PC-3 (cell line): Measurements from ENCODE around the gene URB2. TPM values are rescaled to one million over a fixed set of nuclear protein-coding genes. Genes with fewer than 3 reads are reported as not detected.
"Not testable (repeated sequence)": the region's sequence is repeated elsewhere in the genome, so short reads cannot be mapped to it uniquely, and the experiment has no call there.

Experiments
- ATAC-seq: fragments of 200-7000 bp; cut with Tn5 transposase; 2 replicates; pipeline ENCODE4 v1.9.1; 2020; ENCODE audit warnings: mild to moderate bottlenecking, moderate library complexity
- BruUV-seq: library from RNA; stranded (reverse); fragments of 400-500 nt; replicated peaks from 2 replicates; lab custom pipeline; 2021; lab: Mats Ljungman, UMichigan
- CTCF ChIA-PET: fragments of 300-600 bp; sonication (Branson Sonifier 250); formaldehyde crosslinking; loops from one replicate; lab custom pipeline; 2022; ENCODE audit warnings: antibody characterized with exemption; lab: Charles Lee
- POLR2A ChIA-PET: fragments of 300-600 bp; sonication (Branson Sonifier 250); formaldehyde crosslinking; loops from one replicate; lab custom pipeline; 2022; ENCODE audit warnings: antibody characterized with exemption; ENCODE audit not compliant: unreplicated experiment; lab: Charles Lee
- DNase-seq: peaks from one replicate; pipeline ENCODE4 v3.0.0-alpha.2; 2015
- H2AFZ ChIP-seq: fragments of 300-600 bp; sonication (generic); 2 replicates; pipeline ENCODE4 v1.6.0; 2016; ENCODE audit warnings: antibody characterized with exemption, low read length
- H3F3A ChIP-seq: fragments of 300-600 bp; sonication (generic); one replicate; pipeline ENCODE4 v1.6.0; 2017; ENCODE audit warnings: antibody characterized with exemption, low read length, control low read depth, mild to moderate bottlenecking; ENCODE audit not compliant: unreplicated experiment
- H3K27ac ChIP-seq: fragments of 300-600 bp; sonication (generic); 2 replicates; pipeline ENCODE4 v1.5.1; 2016; ENCODE audit warnings: mild to moderate bottlenecking, low read length
- H3K27me3 ChIP-seq: fragments of 300-600 bp; sonication (generic); 2 replicates; pipeline ENCODE4 v1.6.1; 2016; ENCODE audit warnings: low read length, mixed read lengths
- H3K36me3 ChIP-seq: fragments of 300-600 bp; sonication (generic); 2 replicates; pipeline ENCODE4 v1.6.1; 2016; ENCODE audit warnings: low read depth, mixed run types, low read length, mixed read lengths
- H3K4me1 ChIP-seq: fragments of 300-600 bp; sonication (generic); 2 replicates; pipeline ENCODE4 v1.5.1; 2016; ENCODE audit warnings: low read length; ENCODE audit not compliant: insufficient read depth
- H3K4me2 ChIP-seq: fragments of 300-600 bp; sonication (generic); 2 replicates; pipeline ENCODE4 v1.6.0; 2016; ENCODE audit warnings: low read length
- H3K4me3 ChIP-seq: fragments of 300-600 bp; sonication (generic); 2 replicates; pipeline ENCODE4 v1.5.1; 2016; ENCODE audit warnings: mild to moderate bottlenecking, low read length, mixed read lengths
- H3K79me2 ChIP-seq: fragments of 300-600 bp; sonication (generic); 2 replicates; pipeline ENCODE4 v1.6.1; 2017; ENCODE audit warnings: low read length, mixed read lengths
- H3K9ac ChIP-seq: fragments of 300-600 bp; sonication (generic); 2 replicates; pipeline ENCODE4 v1.6.0; 2016; ENCODE audit warnings: mild to moderate bottlenecking, low read length
- H3K9me2 ChIP-seq: fragments of 300-600 bp; sonication (generic); replicated peaks from 2 replicates; pipeline ENCODE4 v1.6.1; 2016; ENCODE audit warnings: mixed run types, low read length, mixed read lengths
- H3K9me3 ChIP-seq: fragments of 300-600 bp; sonication (generic); 2 replicates; pipeline ENCODE4 v1.6.1; 2016; ENCODE audit warnings: low read length, mixed read lengths
- H4K20me1 ChIP-seq: fragments of 300-600 bp; sonication (generic); 2 replicates; pipeline ENCODE4 v1.6.1; 2016; ENCODE audit warnings: low read length, mixed read lengths
- CTCF ChIP-seq: fragments of 300-600 bp; sonication (generic); conservative IDR thresholded peaks from 2 replicates; pipeline ENCODE4 v1.5.1; 2017; ENCODE audit warnings: antibody characterized with exemption, low read depth, mild to moderate bottlenecking, low read length
- EZH2 ChIP-seq: fragments of 300-600 bp; sonication (generic); IDR thresholded peaks from one replicate; pipeline ENCODE4 v1.6.1; 2017; ENCODE audit warnings: antibody characterized with exemption, mild to moderate bottlenecking, low read length; ENCODE audit not compliant: unreplicated experiment
- EZH2phosphoT487 ChIP-seq: fragments of 300-600 bp; sonication (generic); IDR thresholded peaks from 2 replicates; pipeline ENCODE4 v1.6.1; 2018; ENCODE audit warnings: mild to moderate bottlenecking, antibody characterized with exemption, low read length, borderline replicate concordance
- intact Hi-C: fragments of 100-400 bp; cut with micrococcal nuclease; formaldehyde crosslinking; loops from 2 replicates; pipeline ENCODE4 v1.9.0; 2023
- total RNA-seq: library from RNA; depleted of rRNA; stranded (reverse); fragments of >200 nt; gene quantifications from 2 replicates; pipeline ENCODE4 v1.2.3, GENCODE V29; 2014

URB2 gene
- total RNA-seq, 1 experiment from 2014 or later: 26.2 TPM

GRCh38 chr1:229696385-229696784 lies 70.3 kb downstream of the URB2 start:
- H3K9me2 ChIP-seq: no peaks in the 10 kb centered on the region

GRCh38 chr1:229699613-229700267 lies 73.7 kb downstream of the URB2 start:
- no peaks in the 10 kb centered on the region for H4K20me1 ChIP-seq
- H2AFZ ChIP-seq: no peak overlapping the region
- DNase-seq (no peak), ATAC-seq (no peak)
- no peaks in the 10 kb centered on the region for H3K36me3 ChIP-seq
- intact Hi-C loops: no loop called here
- ChIA-PET CTCF (no interaction called here), POLR2A (interaction anchor here (0.6 kb wide), 1 partner anchor 844 kb away, joined by 5 read pairs; no protein-coding TSS in a partner anchor)
- no peak overlapping the region for H3K4me3 ChIP-seq
- no peak overlapping the region for H3K27ac ChIP-seq
- BruUV-seq: no TSS peak
- no peak overlapping the region for H3K4me2 ChIP-seq
- TF ChIP-seq EZH2phosphoT487 (no peak), EZH2 (no peak), CTCF (no peak)
- H3K27me3 ChIP-seq: no peaks in the 10 kb centered on the region
- H3K9ac ChIP-seq: no peak overlapping the region
- H3F3A ChIP-seq: no peaks in the 10 kb centered on the region
- H3K4me1 ChIP-seq: no peaks in the 10 kb centered on the region
- H3K9me3 ChIP-seq: no peaks in the 10 kb centered on the region
- no peaks in the 10 kb centered on the region for H3K79me2 ChIP-seq
- no peaks in the 10 kb centered on the region for H3K9me2 ChIP-seq

More at GRCh38 chr1:229696385-229696784, 70.3 kb downstream of the URB2 start:
- Histone ChIP-seq H2AFZ (no peak overlapping the region), H3K4me3 (no peak overlapping the region), H3K27me3 (no peaks in the 10 kb centered on the region), H3K4me1 (no peaks in the 10 kb centered on the region), H3K36me3 (no peaks in the 10 kb centered on the region), H4K20me1 (no peaks in the 10 kb centered on the region), H3K9ac (no peak overlapping the region), H3K79me2 (no peaks in the 10 kb centered on the region), H3K4me2 (no peak overlapping the region), H3F3A (no peaks in the 10 kb centered on the region), H3K9me3 (no peaks in the 10 kb centered on the region), H3K27ac (no peak overlapping the region)
- ATAC-seq (no peak), DNase-seq (no peak)
- intact Hi-C loops: no loop called here
- ChIA-PET CTCF (no interaction called here), POLR2A (no interaction called here)
- no TSS peak for BruUV-seq
- no peak for TF ChIP-seq EZH2phosphoT487
- no peak for TF ChIP-seq EZH2
- TF ChIP-seq CTCF: no peak

- DNase-seq: no peak
- Histone ChIP-seq H3K27me3 (no peaks in the 10 kb centered on the region), H4K20me1 (no peaks in the 10 kb centered on the region), H3K4me3 (no peak overlapping the region), H3K4me2 (no peak overlapping the region), H3K79me2 (no peaks in the 10 kb centered on the region), H3K27ac (no peak overlapping the region), H3F3A (no peaks in the 10 kb centered on the region), H3K4me1 (no peaks in the 10 kb centered on the region), H3K36me3 (no peaks in the 10 kb centered on the region), H3K9me3 (peaks cover 7% of the 10 kb centered on the region; the same call in 1 of the 2 replicates), H2AFZ (no peak overlapping the region), H3K9me2 (no peaks in the 10 kb centered on the region), H3K9ac (no peak overlapping the region)
- TF ChIP-seq EZH2 (no peak), CTCF (no peak), EZH2phosphoT487 (no peak)
- no peak for ATAC-seq
- intact Hi-C loops: no loop called here
- ChIA-PET POLR2A (no interaction called here), CTCF (no interaction called here)
- BruUV-seq: no TSS peak
These were observed 78.1 kb downstream of the URB2 start for GRCh38 chr1:229704157-229704556.

GRCh38 chr1:229705152-229705551 lies 79.1 kb downstream of the URB2 start:
- H4K20me1 ChIP-seq, H3K36me3 ChIP-seq, BruUV-seq, H3K4me3 ChIP-seq, H3K9me2 ChIP-seq, POLR2A ChIA-PET, intact Hi-C loops, H3K79me2 ChIP-seq, H3K9ac ChIP-seq, H2AFZ ChIP-seq, H3K27me3 ChIP-seq, H3K4me1 ChIP-seq, H3K4me2 ChIP-seq, DNase-seq, ATAC-seq, H3K9me3 ChIP-seq, H3K27ac ChIP-seq, H3F3A ChIP-seq: not testable (repeated sequence)
- CTCF ChIA-PET: interaction anchor here (0.5 kb wide), 1 partner anchor 10 kb away, joined by 3 read pairs; no protein-coding TSS in a partner anchor
